Measurements from ENCODE around the gene EMILIN3.

GRCh38 chr20:41405436-41405835 is 38.8 kb upstream of the EMILIN3 start:
- TF ChIP-seq, protein P1, sequence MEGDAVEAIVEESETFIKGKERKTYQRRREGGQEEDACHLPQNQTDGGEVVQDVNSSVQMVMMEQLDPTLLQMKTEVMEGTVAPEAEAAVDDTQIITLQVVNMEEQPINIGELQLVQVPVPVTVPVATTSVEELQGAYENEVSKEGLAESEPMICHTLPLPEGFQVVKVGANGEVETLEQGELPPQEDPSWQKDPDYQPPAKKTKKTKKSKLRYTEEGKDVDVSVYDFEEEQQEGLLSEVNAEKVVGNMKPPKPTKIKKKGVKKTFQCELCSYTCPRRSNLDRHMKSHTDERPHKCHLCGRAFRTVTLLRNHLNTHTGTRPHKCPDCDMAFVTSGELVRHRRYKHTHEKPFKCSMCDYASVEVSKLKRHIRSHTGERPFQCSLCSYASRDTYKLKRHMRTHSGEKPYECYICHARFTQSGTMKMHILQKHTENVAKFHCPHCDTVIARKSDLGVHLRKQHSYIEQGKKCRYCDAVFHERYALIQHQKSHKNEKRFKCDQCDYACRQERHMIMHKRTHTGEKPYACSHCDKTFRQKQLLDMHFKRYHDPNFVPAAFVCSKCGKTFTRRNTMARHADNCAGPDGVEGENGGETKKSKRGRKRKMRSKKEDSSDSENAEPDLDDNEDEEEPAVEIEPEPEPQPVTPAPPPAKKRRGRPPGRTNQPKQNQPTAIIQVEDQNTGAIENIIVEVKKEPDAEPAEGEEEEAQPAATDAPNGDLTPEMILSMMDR (IDR thresholded peaks at IDR 0.05; ENCODE audit: borderline replicate concordance, extremely low read depth, low read length, poor library complexity, severe bottlenecking) = no peak
- no peak for TF ChIP-seq EZH2 (IDR thresholded peaks at IDR 0.05; ENCODE audit: borderline replicate concordance, low read depth, low read length, severe bottlenecking)

Data from DND-41 (cell line).